Measurements from ENCODE around the gene ERP27. TPM values are rescaled to one million over a fixed set of nuclear protein-coding genes. Genes with fewer than 3 reads are reported as not detected.
A peak's percentile ranks its signal among the peaks of the same experiment; 100 is the strongest.

Gene ERP27
- total RNA-seq, 1 donor from 2014 or later, result 1.0 TPM

DNA sequence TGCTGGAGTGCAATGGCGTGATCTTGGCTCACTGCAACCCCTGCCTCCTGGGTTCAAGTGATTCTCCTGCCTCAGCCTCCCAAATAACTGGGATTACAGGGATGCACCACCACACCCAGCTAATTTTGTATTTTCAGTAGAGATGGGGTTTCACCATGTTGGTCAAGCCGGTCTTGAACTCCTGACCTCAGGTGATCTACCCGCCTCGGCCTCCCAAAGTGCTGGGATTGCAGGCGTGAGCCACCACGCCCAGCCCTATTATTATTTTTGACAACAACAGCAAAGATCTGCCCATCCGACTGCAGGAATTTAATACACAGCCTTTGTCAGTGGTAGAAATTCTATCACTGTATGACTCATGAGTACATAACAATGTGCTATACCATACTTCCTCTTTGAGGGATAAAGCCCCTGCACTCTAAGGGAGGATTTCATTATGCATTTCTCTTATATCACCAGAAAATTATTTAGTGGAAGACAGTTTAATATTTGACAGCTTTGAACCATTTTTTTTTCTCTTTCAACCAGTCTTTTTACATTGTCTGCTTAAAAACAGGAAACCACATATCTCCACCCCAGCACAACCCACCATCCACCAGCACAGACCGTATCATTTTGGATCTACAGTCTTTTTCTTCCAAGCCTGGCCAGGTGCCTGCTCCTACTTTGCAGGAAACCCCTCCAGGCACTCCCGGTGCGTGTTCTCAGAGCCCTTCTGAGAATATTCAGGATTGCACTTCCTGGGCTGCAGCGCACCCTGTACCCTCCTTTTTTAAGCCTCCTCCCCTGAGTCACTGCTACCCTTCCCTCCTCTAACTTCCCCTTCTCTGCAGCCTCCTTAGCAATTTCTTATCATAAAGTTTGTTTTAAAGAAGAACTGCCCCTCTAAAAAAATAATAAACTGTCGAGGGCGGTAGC, 22.5 kb upstream of the ERP27 start:
- peak overlapping the region; percentile 77 for H3K4me2 ChIP-seq (ENCODE audit: low read length)
- DNase-seq (ENCODE audit: low read depth), result peak; percentile 56
- peak overlapping the region; percentile 41 for H3K27ac ChIP-seq (ENCODE audit: low read depth, low read length)
- H3K27me3 ChIP-seq (ENCODE audit: insufficient read depth, low read length), result no peaks in the 10 kb centered on the region
- no peak for TF ChIP-seq EZH2 (IDR thresholded peaks at IDR 0.05; ENCODE audit: insufficient read depth, low read length)
- TF ChIP-seq, protein P1, sequence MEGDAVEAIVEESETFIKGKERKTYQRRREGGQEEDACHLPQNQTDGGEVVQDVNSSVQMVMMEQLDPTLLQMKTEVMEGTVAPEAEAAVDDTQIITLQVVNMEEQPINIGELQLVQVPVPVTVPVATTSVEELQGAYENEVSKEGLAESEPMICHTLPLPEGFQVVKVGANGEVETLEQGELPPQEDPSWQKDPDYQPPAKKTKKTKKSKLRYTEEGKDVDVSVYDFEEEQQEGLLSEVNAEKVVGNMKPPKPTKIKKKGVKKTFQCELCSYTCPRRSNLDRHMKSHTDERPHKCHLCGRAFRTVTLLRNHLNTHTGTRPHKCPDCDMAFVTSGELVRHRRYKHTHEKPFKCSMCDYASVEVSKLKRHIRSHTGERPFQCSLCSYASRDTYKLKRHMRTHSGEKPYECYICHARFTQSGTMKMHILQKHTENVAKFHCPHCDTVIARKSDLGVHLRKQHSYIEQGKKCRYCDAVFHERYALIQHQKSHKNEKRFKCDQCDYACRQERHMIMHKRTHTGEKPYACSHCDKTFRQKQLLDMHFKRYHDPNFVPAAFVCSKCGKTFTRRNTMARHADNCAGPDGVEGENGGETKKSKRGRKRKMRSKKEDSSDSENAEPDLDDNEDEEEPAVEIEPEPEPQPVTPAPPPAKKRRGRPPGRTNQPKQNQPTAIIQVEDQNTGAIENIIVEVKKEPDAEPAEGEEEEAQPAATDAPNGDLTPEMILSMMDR (IDR thresholded peaks at IDR 0.05; ENCODE audit: insufficient read depth, low read depth, low read length), result no peak
- Mint-ChIP-seq H3K36me3 (ENCODE audit: low read depth, unreplicated experiment) (no peaks in the 10 kb centered on the region), H3K9me3 (ENCODE audit: unreplicated experiment) (no peaks in the 10 kb centered on the region), H3K4me1 (ENCODE audit: low read depth, unreplicated experiment) (peaks cover 11% of the 10 kb centered on the region), H3K4me3 (ENCODE audit: unreplicated experiment) (peak overlapping the region; percentile 30), H3K27ac (ENCODE audit: unreplicated experiment) (peak overlapping the region; percentile 23), H3K27me3 (ENCODE audit: low read depth, unreplicated experiment) (no peaks in the 10 kb centered on the region)
- H4K20me1 ChIP-seq (ENCODE audit: insufficient read depth, low read length), result no peaks in the 10 kb centered on the region
- no peaks in the 10 kb centered on the region for H3K36me3 ChIP-seq (ENCODE audit: insufficient read depth, low read length)
- H3K9ac ChIP-seq (ENCODE audit: low read length), result peak overlapping the region; percentile 45
- no peaks in the 10 kb centered on the region for H3K79me2 ChIP-seq (ENCODE audit: insufficient read depth, low read length)
- H3K4me3 ChIP-seq (ENCODE audit: insufficient read depth, low read depth, low read length), result peak overlapping the region; percentile 45
- H2AFZ ChIP-seq (ENCODE audit: low read depth, low read length), result peak overlapping the region; percentile 38
- peak; percentile 50 for FAIRE-seq
- no peaks in the 10 kb centered on the region for H3K9me3 ChIP-seq (ENCODE audit: insufficient read depth, low read depth, low read length)
- H3K4me1 ChIP-seq (ENCODE audit: insufficient read depth, low read length), result peaks cover 8% of the 10 kb centered on the region

DNA sequence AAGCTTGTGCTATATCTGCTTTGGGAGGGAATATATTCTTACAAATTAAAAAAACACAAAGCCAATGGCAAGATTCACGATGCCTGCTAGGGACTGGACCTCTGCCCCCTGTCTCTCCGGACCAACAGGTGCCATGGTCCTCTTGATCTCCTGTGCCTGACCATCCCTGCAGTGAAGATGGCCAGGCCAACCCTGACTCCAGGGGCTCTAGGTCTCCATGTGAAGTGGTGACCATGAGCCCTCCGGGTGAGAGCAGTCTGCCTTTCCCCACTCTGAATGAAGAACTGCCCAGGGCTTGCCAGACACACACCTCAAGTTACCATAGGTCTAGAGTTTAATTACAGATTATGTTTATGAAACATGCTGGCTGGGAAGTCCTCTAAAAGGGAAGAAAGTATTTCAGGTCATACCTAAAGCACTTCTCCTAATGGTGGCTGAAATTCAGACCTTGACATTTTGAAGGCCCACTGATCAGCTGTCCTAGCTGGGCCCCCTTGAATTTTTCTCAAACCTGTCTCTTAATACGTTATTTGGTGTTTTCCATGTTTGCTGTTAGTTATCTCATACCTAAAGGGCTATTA, 21.7 kb upstream of the ERP27 start:
- TF ChIP-seq, protein P1 (IDR thresholded peaks at IDR 0.05; ENCODE audit: insufficient read depth, low read depth, low read length), result no peak
- TF ChIP-seq EZH2 (IDR thresholded peaks at IDR 0.05; ENCODE audit: insufficient read depth, low read length), result no peak
- no peaks in the 10 kb centered on the region for H3K9me3 Mint-ChIP-seq (ENCODE audit: unreplicated experiment)
- no peaks in the 10 kb centered on the region for H3K36me3 Mint-ChIP-seq (ENCODE audit: low read depth, unreplicated experiment)
- no peak overlapping the region for H3K27ac Mint-ChIP-seq (ENCODE audit: unreplicated experiment)
- Histone ChIP-seq H3K27me3 (ENCODE audit: insufficient read depth, low read length) (no peaks in the 10 kb centered on the region), H3K27ac (ENCODE audit: low read depth, low read length) (no peak overlapping the region), H4K20me1 (ENCODE audit: insufficient read depth, low read length) (no peaks in the 10 kb centered on the region), H3K9ac (ENCODE audit: low read length) (no peak overlapping the region), H2AFZ (ENCODE audit: low read depth, low read length) (no peak overlapping the region), H3K36me3 (ENCODE audit: insufficient read depth, low read length) (no peaks in the 10 kb centered on the region), H3K4me3 (ENCODE audit: insufficient read depth, low read depth, low read length) (no peak overlapping the region), H3K4me2 (ENCODE audit: low read length) (no peak overlapping the region), H3K4me1 (ENCODE audit: insufficient read depth, low read length) (peaks cover 8% of the 10 kb centered on the region), H3K79me2 (ENCODE audit: insufficient read depth, low read length) (no peaks in the 10 kb centered on the region), H3K9me3 (ENCODE audit: insufficient read depth, low read depth, low read length) (no peaks in the 10 kb centered on the region)
- FAIRE-seq (no peak), DNase-seq (ENCODE audit: low read depth) (no peak)
- no peak overlapping the region for H3K4me3 Mint-ChIP-seq (ENCODE audit: unreplicated experiment)
- no peaks in the 10 kb centered on the region for H3K27me3 Mint-ChIP-seq (ENCODE audit: low read depth, unreplicated experiment)
- H3K4me1 Mint-ChIP-seq (ENCODE audit: low read depth, unreplicated experiment), result peaks cover 11% of the 10 kb centered on the region

Measured in astrocyte (in vitro differentiated cells and primary cell).